ENCODE data around the gene SGK1. TPM values are rescaled to one million over a fixed set of nuclear protein-coding genes. Genes with fewer than 3 reads are reported as not detected.
"Not testable (repeated sequence)": the region's sequence is repeated elsewhere in the genome, so short reads cannot be mapped to it uniquely, and the experiment has no call there.

The SGK1 gene
- polyA plus RNA-seq, 2 of the 4 experiments (the other 2 are of a cell fraction) = 41.3 to 131 TPM

DNA sequence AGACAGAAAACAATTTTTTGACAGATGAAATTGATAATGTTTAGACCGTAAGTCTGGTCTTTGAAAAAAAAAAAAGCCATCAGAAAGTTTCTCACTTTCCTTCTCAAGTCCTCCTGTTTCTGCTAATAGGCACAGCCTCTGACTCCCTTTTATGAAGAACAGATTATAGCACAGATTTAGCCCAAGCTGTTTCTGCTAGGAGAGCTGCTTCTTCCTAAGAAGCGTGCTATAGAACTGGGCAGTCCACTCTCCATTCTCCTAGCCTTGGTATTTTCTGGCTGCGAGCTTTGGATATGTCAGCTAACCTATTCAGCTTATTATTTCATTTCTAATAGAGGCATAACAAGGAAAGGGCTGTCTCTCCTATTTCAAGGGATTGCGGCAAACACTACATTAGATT, 112.5 kb downstream of the SGK1 start:
- FAIRE-seq (no peak), ATAC-seq (no peak), DNase-seq (ENCODE audit: low read depth in 1 of 2, low spot score in 1 of 2) (no peak)
- 89% methylated on average over 4 of the region's 4 CpGs for whole genome bisulfite sequencing (ENCODE audit: missing lambda C conversion rate)
- H3K4me3 ChIP-seq = no peak overlapping the region
- no peak overlapping the region for H3K27ac ChIP-seq
- TF ChIP-seq TFCP2L1 (CRISPR knock-in tag; IDR thresholded peaks at IDR 0.05) (no peak), NPAS2 (CRISPR knock-in tag; IDR thresholded peaks at IDR 0.05; ENCODE audit: borderline replicate concordance) (no peak), JUNB (IDR thresholded peaks at IDR 0.05) (no peak), HOXB13 (CRISPR knock-in tag; IDR thresholded peaks at IDR 0.05; ENCODE audit: low read depth) (no peak), GATA3 (IDR thresholded peaks at IDR 0.05; ENCODE audit: borderline replicate concordance) (no peak), KDM5A (IDR thresholded peaks at IDR 0.05) (no peak), POLR2A (IDR thresholded peaks at IDR 0.05; ENCODE audit: low read length) (no peak), MYC (IDR thresholded peaks at IDR 0.05; ENCODE audit: borderline replicate concordance, low read length) (no peak), BHLHE40 (IDR thresholded peaks at IDR 0.05; ENCODE audit: low read depth, low read length) (no peak), HOXB5 (CRISPR knock-in tag; IDR thresholded peaks at IDR 0.05) (no peak)
- TF ChIP-seq, protein P1, sequence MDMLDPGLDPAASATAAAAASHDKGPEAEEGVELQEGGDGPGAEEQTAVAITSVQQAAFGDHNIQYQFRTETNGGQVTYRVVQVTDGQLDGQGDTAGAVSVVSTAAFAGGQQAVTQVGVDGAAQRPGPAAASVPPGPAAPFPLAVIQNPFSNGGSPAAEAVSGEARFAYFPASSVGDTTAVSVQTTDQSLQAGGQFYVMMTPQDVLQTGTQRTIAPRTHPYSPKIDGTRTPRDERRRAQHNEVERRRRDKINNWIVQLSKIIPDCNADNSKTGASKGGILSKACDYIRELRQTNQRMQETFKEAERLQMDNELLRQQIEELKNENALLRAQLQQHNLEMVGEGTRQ (IDR thresholded peaks at IDR 0.05) = no peak
- TF ChIP-seq, protein P2, sequence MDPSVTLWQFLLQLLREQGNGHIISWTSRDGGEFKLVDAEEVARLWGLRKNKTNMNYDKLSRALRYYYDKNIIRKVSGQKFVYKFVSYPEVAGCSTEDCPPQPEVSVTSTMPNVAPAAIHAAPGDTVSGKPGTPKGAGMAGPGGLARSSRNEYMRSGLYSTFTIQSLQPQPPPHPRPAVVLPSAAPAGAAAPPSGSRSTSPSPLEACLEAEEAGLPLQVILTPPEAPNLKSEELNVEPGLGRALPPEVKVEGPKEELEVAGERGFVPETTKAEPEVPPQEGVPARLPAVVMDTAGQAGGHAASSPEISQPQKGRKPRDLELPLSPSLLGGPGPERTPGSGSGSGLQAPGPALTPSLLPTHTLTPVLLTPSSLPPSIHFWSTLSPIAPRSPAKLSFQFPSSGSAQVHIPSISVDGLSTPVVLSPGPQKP (IDR thresholded peaks at IDR 0.05; ENCODE audit: low read depth, low read length) = no peak
- TF ChIP-seq, protein P3, sequence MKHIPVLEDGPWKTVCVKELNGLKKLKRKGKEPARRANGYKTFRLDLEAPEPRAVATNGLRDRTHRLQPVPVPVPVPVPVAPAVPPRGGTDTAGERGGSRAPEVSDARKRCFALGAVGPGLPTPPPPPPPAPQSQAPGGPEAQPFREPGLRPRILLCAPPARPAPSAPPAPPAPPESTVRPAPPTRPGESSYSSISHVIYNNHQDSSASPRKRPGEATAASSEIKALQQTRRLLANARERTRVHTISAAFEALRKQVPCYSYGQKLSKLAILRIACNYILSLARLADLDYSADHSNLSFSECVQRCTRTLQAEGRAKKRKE (CRISPR knock-in tag; IDR thresholded peaks at IDR 0.05; ENCODE audit: low read depth) = no peak
- no peak overlapping the region for H3K4me2 ChIP-seq
- no peaks in the 10 kb centered on the region; the same call in 2 of the 3 replicates for H3K9me3 ChIP-seq
- ChIA-PET CTCF (interaction anchor here (0.7 kb wide), 1 partner anchor 215 kb away, joined by 3 read pairs; no protein-coding TSS in a partner anchor), POLR2A (interaction anchor here (0.6 kb wide), 1 partner anchor 303 kb away, joined by 3 read pairs; no protein-coding TSS in a partner anchor)
- H3K4me1 ChIP-seq = peaks cover 3% of the 10 kb centered on the region; the same call in 2 of the 3 replicates

DNA sequence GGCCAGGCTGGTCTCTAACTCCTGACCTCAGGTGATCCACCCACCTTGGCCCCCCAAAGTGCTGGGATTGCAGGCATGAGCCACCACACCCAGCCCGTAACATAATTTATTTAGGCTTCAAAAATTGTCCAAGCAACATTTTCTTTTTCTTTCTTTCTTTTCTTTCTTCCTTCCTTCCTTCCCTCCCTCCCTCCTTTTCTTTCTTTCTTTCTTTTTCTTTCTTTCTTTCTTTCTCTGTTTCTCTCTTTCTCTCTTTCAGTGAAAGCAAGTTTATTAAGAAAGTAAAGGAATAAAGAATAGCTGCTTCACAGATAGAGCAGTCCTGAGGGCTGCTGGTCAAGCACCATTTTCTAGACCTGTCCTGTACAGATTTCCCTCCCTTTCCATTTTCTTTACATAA, 113.2 kb downstream of the SGK1 start:
- 100% methylated on average over 1 of the region's 1 CpG for WGBS (ENCODE audit: missing lambda C conversion rate)
- not testable (repeated sequence) for ATAC-seq; H3K9me3 ChIP-seq; H3K4me2 ChIP-seq; H3K4me3 ChIP-seq; H3K27ac ChIP-seq; H3K4me1 ChIP-seq; DNase-seq (ENCODE audit: low read depth in 1 of 2, low spot score in 1 of 2); FAIRE-seq
- CTCF ChIA-PET = interaction anchor here (0.7 kb wide), 1 partner anchor 677 kb away, joined by 3 read pairs; no protein-coding TSS in a partner anchor
- POLR2A ChIA-PET = interaction anchor here (0.6 kb wide), 1 partner anchor 303 kb away, joined by 3 read pairs; no protein-coding TSS in a partner anchor

DNA sequence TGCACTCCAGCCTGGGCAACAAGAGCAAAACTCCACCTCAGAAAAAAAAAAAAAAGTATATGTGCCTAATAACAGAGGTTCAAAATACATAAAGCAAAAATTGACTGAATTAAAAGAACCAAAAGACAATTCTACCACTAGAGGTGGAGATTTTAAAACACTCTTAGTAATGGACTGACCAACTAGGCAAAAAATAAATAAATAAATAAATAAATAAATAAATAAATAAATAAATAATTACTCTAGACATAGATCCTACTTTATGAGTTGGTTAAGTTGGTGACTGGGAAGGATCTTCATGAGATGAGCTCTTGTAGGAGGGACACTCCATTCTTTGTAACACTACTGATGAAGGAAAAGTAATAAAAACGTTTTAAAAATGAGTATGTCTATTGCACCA, 113.9 kb downstream of the SGK1 start:
- ChIA-PET CTCF (interaction anchor here (0.7 kb wide), 1 partner anchor 678 kb away, joined by 3 read pairs; no protein-coding TSS in a partner anchor), POLR2A (no interaction called here)
- no peak for DNase-seq (ENCODE audit: low read depth in 1 of 2, low spot score in 1 of 2)
- H3K4me3 ChIP-seq = no peak overlapping the region
- TF ChIP-seq ZC3H11A (IDR thresholded peaks at IDR 0.05) (peak; percentile 91), TFCP2L1 (CRISPR knock-in tag; IDR thresholded peaks at IDR 0.05) (no peak)
- H3K4me2 ChIP-seq = no peak overlapping the region
- H3K9me3 ChIP-seq = no peaks in the 10 kb centered on the region; the same call in 2 of the 3 replicates
- peaks cover 14% of the 10 kb centered on the region for H3K4me1 ChIP-seq
- no peak for FAIRE-seq
- H3K27ac ChIP-seq = no peak overlapping the region
- 5% methylated on average over 1 of the region's 1 CpG for WGBS (ENCODE audit: missing lambda C conversion rate)
- no peak for ATAC-seq

DNA sequence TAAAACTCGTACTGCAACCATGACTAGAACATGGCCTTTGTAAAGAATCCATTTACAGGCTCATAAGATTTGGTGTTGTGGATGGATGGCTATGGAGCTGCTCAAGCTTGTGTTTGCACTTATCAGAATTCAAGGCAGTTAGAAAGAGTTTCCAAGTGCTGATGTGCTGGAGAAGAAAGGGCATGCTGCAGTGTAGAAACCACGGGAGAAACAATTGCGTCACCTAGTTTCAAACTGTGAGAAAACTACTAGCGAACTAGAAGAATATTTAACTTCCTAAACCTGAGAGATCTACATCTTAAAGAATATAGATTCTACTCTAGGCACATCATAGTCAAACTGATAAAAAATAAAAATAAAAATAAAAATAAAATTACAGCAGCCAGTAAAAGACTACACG, 116.2 kb downstream of the SGK1 start:
- FAIRE-seq (no peak), ATAC-seq (no peak), DNase-seq (ENCODE audit: low read depth in 1 of 2, low spot score in 1 of 2) (no peak)
- 88% methylated on average over 5 of the region's 5 CpGs for WGBS (ENCODE audit: missing lambda C conversion rate)
- ChIA-PET POLR2A (no interaction called here), CTCF (interaction anchor here (1.1 kb wide), 1 partner anchor 622 kb away, joined by 4 read pairs; no protein-coding TSS in a partner anchor)
- Histone ChIP-seq H3K27ac (no peak overlapping the region), H3K9me3 (no peaks in the 10 kb centered on the region; the same call in 2 of the 3 replicates), H3K4me3 (no peak overlapping the region), H3K4me2 (no peak overlapping the region), H3K4me1 (peaks cover 36% of the 10 kb centered on the region)
- TF ChIP-seq, protein P3 (CRISPR knock-in tag; IDR thresholded peaks at IDR 0.05; ENCODE audit: low read depth) = no peak
- TF ChIP-seq, protein P4, sequence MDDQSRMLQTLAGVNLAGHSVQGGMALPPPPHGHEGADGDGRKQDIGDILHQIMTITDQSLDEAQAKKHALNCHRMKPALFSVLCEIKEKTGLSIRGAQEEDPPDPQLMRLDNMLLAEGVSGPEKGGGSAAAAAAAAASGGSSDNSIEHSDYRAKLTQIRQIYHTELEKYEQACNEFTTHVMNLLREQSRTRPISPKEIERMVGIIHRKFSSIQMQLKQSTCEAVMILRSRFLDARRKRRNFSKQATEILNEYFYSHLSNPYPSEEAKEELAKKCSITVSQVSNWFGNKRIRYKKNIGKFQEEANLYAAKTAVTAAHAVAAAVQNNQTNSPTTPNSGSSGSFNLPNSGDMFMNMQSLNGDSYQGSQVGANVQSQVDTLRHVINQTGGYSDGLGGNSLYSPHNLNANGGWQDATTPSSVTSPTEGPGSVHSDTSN (IDR thresholded peaks at IDR 0.05) = no peak
- no peak for TF ChIP-seq POLR2AphosphoS2 (conservative IDR thresholded peaks at IDR 0.05; ENCODE audit: low read length)
- TF ChIP-seq CBX2 (IDR thresholded peaks at IDR 0.05; ENCODE audit: borderline replicate concordance, low read depth) = no peak
- TF ChIP-seq, protein P5, sequence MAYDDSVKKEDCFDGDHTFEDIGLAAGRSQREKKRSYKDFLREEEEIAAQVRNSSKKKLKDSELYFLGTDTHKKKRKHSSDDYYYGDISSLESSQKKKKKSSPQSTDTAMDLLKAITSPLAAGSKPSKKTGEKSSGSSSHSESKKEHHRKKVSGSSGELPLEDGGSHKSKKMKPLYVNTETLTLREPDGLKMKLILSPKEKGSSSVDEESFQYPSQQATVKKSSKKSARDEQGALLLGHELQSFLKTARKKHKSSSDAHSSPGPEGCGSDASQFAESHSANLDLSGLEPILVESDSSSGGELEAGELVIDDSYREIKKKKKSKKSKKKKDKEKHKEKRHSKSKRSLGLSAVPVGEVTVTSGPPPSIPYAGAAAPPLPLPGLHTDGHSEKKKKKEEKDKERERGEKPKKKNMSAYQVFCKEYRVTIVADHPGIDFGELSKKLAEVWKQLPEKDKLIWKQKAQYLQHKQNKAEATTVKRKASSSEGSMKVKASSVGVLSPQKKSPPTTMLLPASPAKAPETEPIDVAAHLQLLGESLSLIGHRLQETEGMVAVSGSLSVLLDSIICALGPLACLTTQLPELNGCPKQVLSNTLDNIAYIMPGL (CRISPR knock-in tag; IDR thresholded peaks at IDR 0.05; ENCODE audit: borderline replicate concordance) = no peak
- TF ChIP-seq NPAS2 (CRISPR knock-in tag; IDR thresholded peaks at IDR 0.05; ENCODE audit: borderline replicate concordance) = no peak
- TF ChIP-seq HOXA7 (CRISPR knock-in tag; IDR thresholded peaks at IDR 0.05) = no peak
- TF ChIP-seq FOXS1 (CRISPR knock-in tag; IDR thresholded peaks at IDR 0.05) = no peak
- no peak for TF ChIP-seq ZFP36 (IDR thresholded peaks at IDR 0.05; ENCODE audit: borderline replicate concordance, partially characterized antibody)
- no peak for TF ChIP-seq TP53 (CRISPR knock-in tag; IDR thresholded peaks at IDR 0.05)
- TF ChIP-seq CBX8 (IDR thresholded peaks at IDR 0.05) = no peak
- no peak for TF ChIP-seq HEYL (CRISPR knock-in tag; IDR thresholded peaks at IDR 0.05)
